NT2/D1 (cell line): ENCODE measurements around the gene LPO.
A peak's percentile ranks its signal among the peaks of the same experiment; 100 is the strongest.

ENCODE experiments used
- DNase-seq: peaks from one replicate; pipeline ENCODE4 v3.0.0-alpha.2; 2011; ENCODE audit warnings: low read depth, low spot score
- H3K27me3 ChIP-seq: 2 replicates; pipeline ENCODE4 v1.6.0; 2011; ENCODE audit warnings: mild to moderate bottlenecking; ENCODE audit not compliant: insufficient read length, insufficient read depth
- H3K36me3 ChIP-seq: 2 replicates; pipeline ENCODE4 v1.6.1; 2011; ENCODE audit warnings: mild to moderate bottlenecking, low read length, mixed read lengths; ENCODE audit not compliant: insufficient read depth, insufficient read length
- H3K4me1 ChIP-seq: 2 replicates; pipeline ENCODE4 v1.5.1; 2011; ENCODE audit not compliant: insufficient read depth, insufficient read length
- H3K4me3 ChIP-seq: 2 replicates; pipeline ENCODE4 v1.5.1; 2011; ENCODE audit warnings: low read depth; ENCODE audit not compliant: insufficient read length
- H3K9ac ChIP-seq: 2 replicates; pipeline ENCODE4 v1.6.0; 2011; ENCODE audit warnings: low read depth; ENCODE audit not compliant: insufficient read length
- H3K9me3 ChIP-seq: 2 replicates; pipeline ENCODE4 v1.5.1; 2011; ENCODE audit warnings: mild to moderate bottlenecking, low read length; ENCODE audit not compliant: insufficient read depth
- SUZ12 ChIP-seq: IDR thresholded peaks from 2 replicates; pipeline ENCODE4 v1.6.1; 2011; ENCODE audit not compliant: insufficient read length, insufficient read depth; ENCODE audit errors: extremely low read depth
- YY1 ChIP-seq: IDR thresholded peaks from 2 replicates; pipeline ENCODE4 v1.6.1; 2011; ENCODE audit not compliant: insufficient read length, insufficient read depth
- ZNF274 ChIP-seq: IDR thresholded peaks from 2 replicates; pipeline ENCODE4 v1.6.1; 2011; ENCODE audit warnings: mild to moderate bottlenecking, low read depth, low read length

Gene LPO

GRCh38 chr17:58276423-58276822 is 38.0 kb downstream of the LPO start:
- Histone ChIP-seq H3K27me3 (no peaks in the 10 kb centered on the region), H3K4me1 (no peaks in the 10 kb centered on the region), H3K9me3 (no peaks in the 10 kb centered on the region), H3K4me3 (no peak overlapping the region), H3K36me3 (no peaks in the 10 kb centered on the region), H3K9ac (no peak overlapping the region)
- no peak for TF ChIP-seq YY1
- TF ChIP-seq SUZ12 = no peak
- DNase-seq = no peak

GRCh38 chr17:58277107-58277801 is 38.9 kb downstream of the LPO start:
- peak; percentile 9 for DNase-seq
- H3K9ac ChIP-seq = no peak overlapping the region
- H3K27me3 ChIP-seq = no peaks in the 10 kb centered on the region
- H3K4me3 ChIP-seq = no peak overlapping the region
- H3K4me1 ChIP-seq = no peaks in the 10 kb centered on the region
- no peaks in the 10 kb centered on the region for H3K9me3 ChIP-seq
- no peaks in the 10 kb centered on the region for H3K36me3 ChIP-seq
- no peak for TF ChIP-seq SUZ12
- no peak for TF ChIP-seq ZNF274
- TF ChIP-seq YY1 = no peak

DNA sequence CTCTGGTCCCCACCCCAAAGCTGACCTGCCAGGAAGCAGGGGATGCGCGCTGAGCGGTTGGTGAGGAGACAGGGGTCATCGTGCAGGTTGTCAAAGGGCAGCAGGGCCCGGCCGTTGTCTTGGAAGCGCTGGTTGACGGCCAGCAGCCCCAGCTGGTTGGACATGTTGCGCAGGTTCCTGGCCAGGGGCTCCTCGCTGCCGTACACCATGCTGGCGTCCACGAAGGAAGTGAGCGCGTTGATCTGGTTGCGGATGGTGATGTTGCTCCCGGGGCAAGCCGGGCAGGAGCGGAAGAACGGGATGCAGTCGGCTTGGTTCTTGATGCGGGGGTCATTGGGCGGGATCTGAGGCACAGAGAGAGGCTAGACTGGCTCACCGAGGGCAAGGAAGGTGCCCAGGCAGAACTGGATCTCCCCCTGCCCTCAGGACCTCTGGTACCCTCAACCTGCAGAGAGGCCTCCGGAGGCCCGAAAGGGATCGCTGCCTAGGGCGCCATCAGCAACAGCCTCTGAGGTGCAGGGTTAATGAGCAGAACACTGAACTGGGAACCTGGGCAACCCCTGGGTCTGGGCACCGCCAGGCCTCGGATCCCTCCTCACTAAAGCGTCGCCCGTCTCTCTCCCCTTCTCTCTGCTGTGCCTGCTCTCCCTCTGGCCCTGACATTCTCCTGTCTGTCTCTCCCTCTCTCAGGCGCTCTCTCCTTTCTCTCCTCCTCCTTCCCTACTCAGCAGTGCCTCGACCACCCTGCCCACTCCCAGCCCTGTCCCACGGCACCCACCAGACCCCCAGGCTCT is 39.6 kb downstream of the LPO start:
- no peak for DNase-seq
- Histone ChIP-seq H3K9ac (no peak overlapping the region), H3K9me3 (no peaks in the 10 kb centered on the region), H3K27me3 (no peaks in the 10 kb centered on the region), H3K4me1 (no peaks in the 10 kb centered on the region), H3K4me3 (no peak overlapping the region), H3K36me3 (no peaks in the 10 kb centered on the region)
- no peak for TF ChIP-seq YY1
- no peak for TF ChIP-seq ZNF274
- TF ChIP-seq SUZ12 = no peak

GRCh38 chr17:58278661-58279015 is 40.3 kb downstream of the LPO start:
- Histone ChIP-seq H3K4me3 (no peak overlapping the region), H3K4me1 (peaks cover under 1% of the 10 kb centered on the region), H3K9ac (no peak overlapping the region), H3K27me3 (no peaks in the 10 kb centered on the region), H3K9me3 (no peaks in the 10 kb centered on the region), H3K36me3 (no peaks in the 10 kb centered on the region)
- TF ChIP-seq YY1 (no peak), SUZ12 (no peak), ZNF274 (no peak)
- no peak for DNase-seq

GRCh38 chr17:58279016-58279711 is 40.8 kb downstream of the LPO start:
- no peak for DNase-seq

DNA sequence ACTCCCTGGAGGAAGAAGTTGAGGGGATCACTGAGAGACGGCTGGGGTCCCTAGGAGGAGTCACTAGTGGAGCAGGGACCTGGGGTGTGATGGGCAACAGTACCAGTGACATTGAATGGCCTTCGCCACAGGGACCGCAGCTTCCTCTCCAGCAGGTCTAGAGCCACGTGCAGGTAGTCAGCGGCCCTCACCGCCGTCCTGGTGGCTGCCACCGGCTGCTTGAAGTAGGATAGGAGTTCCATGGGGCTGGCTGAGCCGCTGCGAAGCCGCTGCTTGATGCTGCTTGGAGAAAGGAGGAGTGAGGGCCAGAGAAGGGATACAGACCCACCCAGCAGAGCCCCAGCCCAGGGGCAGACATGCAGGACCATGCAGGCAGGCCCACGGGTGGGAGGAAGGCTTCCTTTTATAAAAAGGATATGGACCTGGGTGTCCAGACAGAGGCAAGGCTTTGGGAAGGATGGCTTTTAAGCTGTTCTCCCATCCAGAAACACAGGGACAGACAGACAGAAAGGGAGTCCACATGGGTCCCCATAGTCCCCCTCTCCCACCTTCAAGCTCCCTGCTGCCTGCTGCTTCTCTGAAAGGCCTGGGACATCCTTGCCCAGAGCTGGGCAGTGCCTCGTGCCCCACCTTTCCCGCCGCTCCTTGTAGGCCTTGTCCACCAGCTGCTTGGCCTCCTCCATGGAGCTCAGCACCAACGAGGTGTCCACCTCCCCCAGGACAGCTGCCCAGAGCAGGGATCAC is 41.5 kb downstream of the LPO start:
- Histone ChIP-seq H3K9me3 (no peaks in the 10 kb centered on the region), H3K4me3 (no peak overlapping the region), H3K9ac (no peak overlapping the region), H3K36me3 (no peaks in the 10 kb centered on the region), H3K4me1 (peaks cover 7% of the 10 kb centered on the region), H3K27me3 (no peaks in the 10 kb centered on the region)
- TF ChIP-seq ZNF274 (no peak), YY1 (no peak)
- no peak for DNase-seq

More at GRCh38 chr17:58279016-58279711, 40.8 kb downstream of the LPO start:
- Histone ChIP-seq H3K9ac (no peak overlapping the region), H3K27me3 (no peaks in the 10 kb centered on the region), H3K4me3 (no peak overlapping the region), H3K36me3 (no peaks in the 10 kb centered on the region), H3K4me1 (peaks cover 5% of the 10 kb centered on the region), H3K9me3 (no peaks in the 10 kb centered on the region)
- TF ChIP-seq SUZ12 (no peak), ZNF274 (no peak), YY1 (no peak)
